ENCODE measurements around the gene PITPNM1.

Gene PITPNM1

GRCh38 chr11:67463680-67464410 lies 41.3 kb downstream of the PITPNM1 start:
- DNase-seq, result no peak

- no peak for DNase-seq
Observed at GRCh38 chr11:67463186-67463585, 42.0 kb downstream of the PITPNM1 start.

DNA sequence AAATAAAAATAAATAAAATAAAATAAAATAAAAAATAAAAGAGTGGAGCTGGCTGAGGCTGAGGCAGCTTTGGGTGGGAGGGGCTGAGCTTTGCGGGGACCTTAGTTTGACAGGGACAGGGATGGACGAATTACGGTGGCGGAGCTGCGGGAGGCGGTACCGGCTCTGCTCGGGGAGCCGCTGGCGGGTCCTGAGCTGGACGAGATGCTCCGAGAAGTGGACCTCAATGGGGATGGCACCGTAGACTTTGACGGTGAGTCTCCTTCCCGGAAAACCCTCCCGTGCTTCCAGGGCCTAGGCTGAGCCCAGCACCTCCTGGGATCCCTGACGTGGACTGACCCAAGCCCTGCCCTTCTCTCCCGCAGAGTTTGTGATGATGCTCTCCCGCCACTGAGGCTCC lies 46.9 kb downstream of the PITPNM1 start:
- DNase-seq, result no peak

GRCh38 chr11:67457453-67457852 lies 47.7 kb downstream of the PITPNM1 start:
- DNase-seq, result no peak

GRCh38 chr11:67456068-67456705 lies 49.0 kb downstream of the PITPNM1 start:
- DNase-seq, result no peak

DNA sequence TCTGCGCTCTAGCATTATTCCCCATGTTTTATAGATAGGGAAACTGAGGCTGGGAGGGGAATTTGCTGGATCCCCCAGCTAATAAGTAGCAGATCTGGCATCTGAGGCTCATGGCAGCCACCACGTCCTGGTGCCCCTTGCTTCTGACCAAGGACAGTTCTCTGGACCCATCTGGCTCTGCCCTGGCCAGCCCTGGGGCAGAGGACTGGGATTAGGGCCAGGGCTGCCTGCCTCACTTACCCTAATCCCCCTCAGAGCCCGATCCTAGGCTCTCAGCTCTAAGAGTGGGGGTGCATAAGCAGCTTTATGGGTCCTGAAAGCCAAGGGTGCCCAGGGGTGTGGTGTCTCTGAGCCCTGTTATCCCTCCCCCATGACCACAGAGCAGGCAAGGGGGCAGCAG lies 50.1 kb downstream of the PITPNM1 start, which contains the start of gene CABP4:
Gene CABP4, plus strand, starts transcription at position 301 of the 400 bp plus-strand sequence. Its CDS starts 70 bp downstream, at position 371.
- no peak for DNase-seq

DNA sequence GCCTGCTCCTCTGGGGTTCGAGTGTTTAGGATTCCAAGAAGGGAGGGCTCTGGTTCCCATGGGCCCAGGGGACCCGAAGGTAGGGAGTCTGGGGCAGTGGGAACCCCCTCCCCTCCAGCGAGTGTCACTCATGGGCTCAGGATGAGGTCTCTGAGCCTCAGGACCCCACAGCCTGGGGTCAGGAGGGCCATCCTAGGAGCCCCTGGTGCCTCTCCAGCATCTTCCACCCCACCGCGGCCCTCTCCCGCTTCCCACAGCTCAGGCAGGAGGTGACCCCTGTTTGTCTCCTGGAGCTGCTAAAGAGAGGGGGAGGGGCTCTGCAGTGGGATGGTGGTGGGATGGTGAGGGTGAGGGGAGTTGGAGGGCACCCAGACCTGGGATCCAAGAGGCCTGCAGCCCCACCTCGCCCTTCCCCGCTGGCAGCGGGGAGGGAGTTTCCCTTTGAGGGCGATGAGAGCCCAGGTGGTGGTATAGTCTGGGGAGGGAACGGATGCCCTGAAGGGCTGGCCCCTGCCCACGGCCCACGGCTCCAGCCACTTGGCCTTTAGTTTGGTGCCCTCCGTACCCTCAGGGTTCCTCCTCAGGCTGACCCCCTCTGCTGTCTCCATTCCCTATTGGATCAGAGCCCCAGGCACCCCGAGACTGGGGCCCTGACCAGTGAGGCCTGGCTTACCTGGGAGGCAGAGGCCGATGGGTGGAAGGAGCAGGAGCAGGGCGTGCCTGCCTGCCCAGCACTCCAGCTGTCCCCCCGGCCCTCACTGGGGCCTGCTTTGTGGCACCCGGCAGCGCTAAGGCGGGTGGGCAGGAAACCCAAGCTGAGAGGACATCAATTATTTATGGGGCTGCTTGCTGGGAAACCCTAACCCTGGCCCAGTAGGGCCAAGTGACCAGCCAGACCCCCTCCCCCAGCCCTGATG lies 51.1 kb downstream of the PITPNM1 start:
- no peak for DNase-seq

- no peak for DNase-seq
Observed at GRCh38 chr11:67452141-67452952, 52.8 kb downstream of the PITPNM1 start, which contains the start of gene GPR152. TSS of gene GPR152 (minus strand) at chr11:67452729. CDS start at chr11:67452724, 5 bp downstream.

DNA sequence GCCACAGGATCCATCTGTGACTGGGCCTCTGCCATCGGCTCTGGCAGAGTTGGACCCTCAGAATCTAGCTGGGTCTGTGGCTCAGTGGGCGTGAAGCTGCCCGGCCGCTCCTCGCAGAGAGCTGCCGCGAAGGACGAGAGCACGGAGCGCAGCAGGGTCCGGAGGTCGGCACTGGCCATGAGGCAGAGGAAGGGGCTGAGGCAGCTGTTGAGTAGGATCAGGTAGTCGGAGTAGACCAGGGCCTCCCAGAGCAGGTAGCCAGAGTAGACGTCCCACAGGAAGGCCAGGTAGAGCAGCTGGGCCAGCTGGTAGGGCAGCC lies 53.5 kb downstream of the PITPNM1 start:
- DNase-seq, result no peak

GRCh38 chr11:67450796-67451657 lies 54.1 kb downstream of the PITPNM1 start:
- DNase-seq, result no peak

- no peak for DNase-seq
Observed at GRCh38 chr11:67449116-67449844, 55.9 kb downstream of the PITPNM1 start.

DNA sequence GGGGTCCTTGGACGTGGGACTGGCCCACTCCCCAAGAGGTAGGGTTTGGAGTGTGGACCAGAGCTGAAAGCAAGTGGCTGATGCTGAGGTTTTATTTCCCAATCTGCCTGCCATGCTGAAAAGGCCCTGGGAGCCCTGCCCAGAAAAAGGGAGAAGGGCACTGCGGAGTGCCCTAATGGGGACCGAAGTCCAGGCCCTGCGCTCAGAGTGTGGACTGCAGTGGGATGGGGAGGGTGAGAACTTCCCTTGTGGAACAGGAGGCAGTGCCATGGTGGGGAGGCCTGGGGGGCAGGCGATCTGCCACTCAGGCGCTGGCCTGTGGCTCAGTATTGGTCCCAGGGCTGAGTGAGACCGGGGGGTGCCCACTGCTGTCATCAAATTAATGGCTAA lies 56.9 kb downstream of the PITPNM1 start:
- DNase-seq, result no peak

GRCh38 chr11:67445515-67445914 lies 59.6 kb downstream of the PITPNM1 start:
- DNase-seq, result no peak

GRCh38 chr11:67442504-67443404 lies 62.4 kb downstream of the PITPNM1 start:
- DNase-seq, result no peak
